GM12874 (cell line): Measurements from ENCODE around the gene PRKD1.

Source experiments
- TF ChIP-seq, protein P1 (sequence below): IDR thresholded peaks from 2 replicates; pipeline ENCODE4 v1.5.1; 2011; ENCODE audit warnings: low read depth, mild to moderate bottlenecking, control low read depth, low read length, moderate library complexity; ENCODE audit not compliant: insufficient read depth

PRKD1 gene

DNA sequence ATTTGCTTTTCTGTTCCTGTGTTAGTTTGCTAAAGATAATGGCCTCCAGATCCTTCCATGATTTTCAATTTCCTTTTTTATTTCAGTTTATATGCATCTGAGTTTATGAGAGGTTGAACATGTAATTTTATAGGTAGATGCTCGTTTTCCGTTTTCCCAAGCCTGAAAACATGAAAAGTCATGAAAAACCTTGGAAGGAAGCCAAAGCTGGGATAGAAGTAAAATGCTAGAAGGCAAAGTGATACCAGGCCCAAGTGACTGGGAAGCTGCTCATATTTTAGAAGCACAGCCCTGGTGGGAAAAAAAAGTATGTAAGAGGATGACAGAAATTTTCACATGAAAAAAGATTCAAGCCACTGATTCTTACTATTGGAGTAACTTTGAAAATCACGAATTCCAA, 290.8 kb downstream of the PRKD1 start:
- TF ChIP-seq, protein P1, sequence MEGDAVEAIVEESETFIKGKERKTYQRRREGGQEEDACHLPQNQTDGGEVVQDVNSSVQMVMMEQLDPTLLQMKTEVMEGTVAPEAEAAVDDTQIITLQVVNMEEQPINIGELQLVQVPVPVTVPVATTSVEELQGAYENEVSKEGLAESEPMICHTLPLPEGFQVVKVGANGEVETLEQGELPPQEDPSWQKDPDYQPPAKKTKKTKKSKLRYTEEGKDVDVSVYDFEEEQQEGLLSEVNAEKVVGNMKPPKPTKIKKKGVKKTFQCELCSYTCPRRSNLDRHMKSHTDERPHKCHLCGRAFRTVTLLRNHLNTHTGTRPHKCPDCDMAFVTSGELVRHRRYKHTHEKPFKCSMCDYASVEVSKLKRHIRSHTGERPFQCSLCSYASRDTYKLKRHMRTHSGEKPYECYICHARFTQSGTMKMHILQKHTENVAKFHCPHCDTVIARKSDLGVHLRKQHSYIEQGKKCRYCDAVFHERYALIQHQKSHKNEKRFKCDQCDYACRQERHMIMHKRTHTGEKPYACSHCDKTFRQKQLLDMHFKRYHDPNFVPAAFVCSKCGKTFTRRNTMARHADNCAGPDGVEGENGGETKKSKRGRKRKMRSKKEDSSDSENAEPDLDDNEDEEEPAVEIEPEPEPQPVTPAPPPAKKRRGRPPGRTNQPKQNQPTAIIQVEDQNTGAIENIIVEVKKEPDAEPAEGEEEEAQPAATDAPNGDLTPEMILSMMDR, result no peak

DNA sequence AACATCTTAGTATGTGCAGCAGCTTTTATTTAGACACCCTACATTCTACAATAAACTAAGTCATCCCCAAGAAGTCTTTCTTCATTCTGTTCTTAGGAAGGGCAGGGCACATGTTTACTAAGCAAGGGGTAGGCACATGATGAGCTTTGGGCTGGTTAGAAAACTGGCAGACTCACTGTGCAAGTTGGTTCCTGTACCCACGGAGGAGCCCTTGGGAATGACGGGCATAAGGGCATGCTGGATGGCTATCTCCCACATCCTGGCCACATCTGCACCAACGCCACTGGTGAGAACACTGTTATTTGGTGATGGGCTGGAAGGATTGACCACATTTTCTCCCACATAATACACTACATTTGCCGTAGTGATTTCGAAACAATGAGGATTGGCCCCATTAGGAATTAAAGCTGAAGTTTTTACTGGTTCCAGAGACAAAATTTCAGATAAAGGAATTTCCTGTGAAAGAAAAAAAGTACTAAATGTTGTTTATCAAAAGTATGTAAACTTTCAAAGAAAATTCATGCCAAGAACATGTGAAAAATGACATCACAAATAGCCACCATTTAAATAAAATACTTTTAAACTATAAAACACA, 297.0 kb downstream of the PRKD1 start:
- TF ChIP-seq, protein P1, result no peak

DNA sequence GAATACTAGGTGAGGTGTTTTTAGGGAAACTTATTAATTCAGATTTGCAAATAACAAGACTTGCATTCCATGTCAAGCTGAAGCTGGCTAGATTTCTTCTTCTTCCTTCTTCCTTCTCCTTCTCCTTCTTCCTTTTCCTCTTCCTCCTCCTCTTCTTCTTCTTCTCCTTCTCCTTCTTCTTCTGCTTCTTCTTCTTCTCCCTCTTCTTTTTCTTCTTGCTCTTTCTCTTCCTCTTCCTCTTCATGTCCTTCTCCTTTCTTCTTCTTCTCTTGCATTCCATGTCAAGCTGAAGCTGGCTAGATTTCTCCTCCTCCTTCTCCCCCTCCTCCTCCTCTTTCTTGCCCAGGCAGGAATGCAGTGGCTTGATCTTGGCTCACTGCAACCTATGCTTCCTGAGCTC, 297.8 kb downstream of the PRKD1 start:
- TF ChIP-seq, protein P1, result no peak

DNA sequence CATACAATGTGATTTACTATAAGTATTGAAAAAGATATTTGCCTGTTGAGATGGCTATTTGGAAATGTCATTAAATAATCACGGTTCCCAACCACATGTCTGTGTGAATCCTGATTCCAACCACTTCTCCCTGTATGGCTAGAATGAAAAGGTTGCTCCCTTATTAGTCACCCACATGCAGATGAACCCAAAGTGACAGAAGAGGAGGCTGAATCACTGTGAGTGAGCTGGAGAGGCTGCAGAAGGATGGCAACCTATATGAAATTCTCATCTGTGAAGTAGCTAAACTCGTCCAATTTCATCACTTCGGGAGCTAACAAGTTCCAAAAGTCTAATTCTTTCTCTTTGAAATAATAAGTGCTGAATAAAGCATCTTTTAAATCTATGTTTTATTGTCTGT, 300.5 kb downstream of the PRKD1 start:
- TF ChIP-seq, protein P1, result no peak

GRCh38 chr14:29618323-29619067, 309.2 kb downstream of the PRKD1 start:
- TF ChIP-seq, protein P1, result no peak

DNA sequence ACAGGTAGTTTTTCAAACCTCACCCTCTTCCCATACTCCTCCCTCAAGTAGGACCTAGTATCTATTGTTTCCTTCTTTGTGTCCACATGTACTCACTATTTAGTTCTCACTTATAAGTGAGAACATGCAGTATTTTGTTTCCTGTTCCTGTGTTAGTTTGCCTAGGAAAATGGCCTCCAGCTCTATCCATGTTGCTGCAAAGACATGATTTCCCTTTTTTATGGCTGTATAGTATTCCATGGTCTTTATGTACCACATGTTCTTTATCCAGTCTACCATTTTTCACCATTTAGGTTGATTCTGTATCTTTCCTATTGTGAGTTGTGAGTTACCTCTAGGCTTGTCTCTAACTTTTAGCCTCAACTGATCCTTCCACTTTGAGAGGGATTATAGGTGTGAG, 310.7 kb downstream of the PRKD1 start:
- TF ChIP-seq, protein P1, result no peak

- TF ChIP-seq, protein P1, result no peak
Observed at GRCh38 chr14:29608861-29609260, 318.8 kb downstream of the PRKD1 start.
